K562 (cell line): ENCODE results near the gene ZNF426. TPM values are rescaled to one million over a fixed set of nuclear protein-coding genes. Genes with fewer than 3 reads are reported as not detected.

ENCODE experiments used
- CBFB ChIP-seq: sonication (generic); formaldehyde crosslinking; IDR thresholded peaks from 2 replicates; pipeline ENCODE4 v1.4.0; 2020; ENCODE audit warnings: mild to moderate bottlenecking, missing genetic modification reagents
- KHSRP ChIP-seq: fragments of 450-650 bp; IDR thresholded peaks from 2 replicates; pipeline ENCODE4 v1.6.1; 2017
- RCOR1 ChIP-seq, 2 experiments: IDR thresholded peaks; 2 replicates each; pipeline ENCODE4 v1.6.1; 2012; ENCODE audit warnings: low read depth in 2 of 2, low read length in 2 of 2, borderline replicate concordance in 1 of 2, improper control_type of control experiment in 1 of 2
- SRF ChIP-seq, 2 experiments: fragments of 250-450, 450-650 bp in 1 of 2; sonication (Bioruptor Pico) in 1 of 2; sonication (generic) in 1 of 2; formaldehyde crosslinking; IDR thresholded peaks; 2 replicates each; pipeline versions ENCODE4 v1.5.0 to v1.5.1; 2020 to 2022; ENCODE audit warnings: mild to moderate bottlenecking in 1 of 2, missing genetic modification reagents in 1 of 2
- TBL1XR1 ChIP-seq, 2 experiments: IDR thresholded peaks; 2 replicates each; pipeline ENCODE4 v1.6.1; 2012; ENCODE audit warnings: improper control_type of control experiment in 2 of 2, low read length in 2 of 2, mild to moderate bottlenecking in 1 of 2
- TSC22D4 ChIP-seq: fragments of 450-650 bp; IDR thresholded peaks from 2 replicates; pipeline ENCODE4 v1.6.1; 2016; ENCODE audit warnings: missing genetic modification characterization, missing biosample characterization, control low read depth
- ZNF444 ChIP-seq: fragments of 250-450 bp; sonication (Bioruptor Pico); IDR thresholded peaks from 2 replicates; pipeline ENCODE4 v1.4.0; 2020; ENCODE audit warnings: mild to moderate bottlenecking, moderate library complexity
- polyA plus RNA-seq, 8 experiments: library from polyadenylated mRNA; depleted of rRNA in 4 of 8; stranded (reverse) in 5 of 8; unstranded in 3 of 8; fragments of >200 nt; fragmentation: Nextera tagmentation in 2 of 8; fragmentation: Illumina TruSeq in 1 of 8; extraction: Ambion mirVana in 2 of 8; extraction: Trizol in 1 of 8; gene quantifications; 2 replicates each; pipeline versions ENCODE4 v1.2.1 to v1.2.3, GENCODE V29; 2011 to 2014; ENCODE audit warnings: inconsistent platforms in 1 of 8, missing spikeins in 1 of 8
- total RNA-seq, 7 experiments: library from RNA; depleted of rRNA in 6 of 7; stranded (reverse); fragments of >200 nt in 6 of 7; fragmentation: Illumina TruSeq in 2 of 7; extraction: Trizol in 2 of 7; gene quantifications; 2 replicates each; pipeline versions ENCODE4 v1.2.1 to v1.2.3, GENCODE V29; 2011 to 2021; ENCODE audit warnings: low replicate concordance in 1 of 7
- TF ChIP-seq, protein P1 (sequence below): fragments of 450-650 bp; formaldehyde crosslinking; IDR thresholded peaks from 2 replicates; pipeline ENCODE4 v1.4.0; 2020; ENCODE audit warnings: mild to moderate bottlenecking, mixed read lengths
- TF ChIP-seq, protein P2 (sequence below), 3 experiments: fragments of 200-800 bp in 1 of 3; fragments of 250-450 bp in 1 of 3; fragments of 450-650 bp in 1 of 3; sonication (Bioruptor Pico) in 1 of 3; sonication (Bioruptor generic) in 1 of 3; formaldehyde crosslinking in 1 of 3; IDR thresholded peaks; 2 replicates each; pipeline versions ENCODE4 v1.6.1 to v1.8.0; 2016 to 2022; ENCODE audit warnings: mild to moderate bottlenecking in 2 of 3, missing genetic modification characterization in 2 of 3, missing compliant biosample characterization in 1 of 3, moderate library complexity in 1 of 3
- TF ChIP-seq, protein P3 (sequence below): sonication (generic); formaldehyde crosslinking; IDR thresholded peaks from 2 replicates; pipeline ENCODE4 v1.8.0; 2022; ENCODE audit warnings: mild to moderate bottlenecking, missing genetic modification reagents, borderline replicate concordance
- TF ChIP-seq, protein P4 (sequence below): fragments of 450-650 bp; IDR thresholded peaks from 2 replicates; pipeline ENCODE4 v1.6.1; 2016; ENCODE audit warnings: missing biosample characterization, missing genetic modification characterization
- TF ChIP-seq, protein P5 (sequence below): fragments of 450-650 bp; IDR thresholded peaks from 2 replicates; pipeline ENCODE4 v1.7.1; 2018; ENCODE audit warnings: mild to moderate bottlenecking, low read depth; ENCODE audit not compliant: partially characterized antibody

ZNF426 gene
- total and polyA plus RNA-seq, 9 of the 15 experiments (the other 6 are each of a cell fraction or from before 2014, with no cell fraction given) = 3.2 to 14.3 (median 6.9) TPM

DNA sequence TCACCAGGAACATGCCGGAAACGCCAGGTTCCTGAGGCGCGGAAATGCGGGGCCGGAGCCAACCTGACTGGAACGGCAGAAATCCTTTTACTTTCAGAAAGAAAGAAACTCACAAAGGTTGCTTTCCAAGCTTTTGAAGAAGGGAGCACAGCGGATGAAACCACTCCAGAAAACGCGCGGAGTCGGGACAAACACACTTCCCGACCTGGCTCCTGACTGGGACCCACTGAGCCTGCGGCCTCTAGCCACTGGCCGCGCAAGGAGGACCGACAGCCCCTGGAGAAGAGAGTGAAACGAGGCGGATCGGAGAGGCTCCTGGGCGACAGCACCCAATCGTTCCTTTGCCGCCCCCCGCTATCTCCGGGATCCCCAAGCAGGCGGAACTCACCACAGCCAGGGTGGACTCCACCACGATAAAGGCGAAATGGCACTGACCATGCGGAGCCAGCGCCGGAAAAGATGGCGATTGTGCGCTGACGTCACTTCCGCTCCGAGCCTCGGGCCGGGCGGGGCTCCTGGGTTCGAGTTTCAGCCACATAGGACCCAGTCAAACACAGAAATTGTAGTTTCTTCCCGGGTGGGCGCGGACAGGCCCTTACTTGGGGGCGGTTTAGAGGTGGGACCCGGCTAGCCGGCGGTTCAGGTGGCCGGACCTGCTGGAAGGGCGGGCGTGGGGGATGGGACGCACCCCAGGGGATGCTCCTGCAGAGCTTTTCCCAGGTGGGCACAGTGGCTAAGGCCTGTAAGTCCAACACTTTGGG, 45.8 kb upstream of the ZNF426 start, which contains the start of gene ZNF121 (continued):
- TF ChIP-seq, protein P1, sequence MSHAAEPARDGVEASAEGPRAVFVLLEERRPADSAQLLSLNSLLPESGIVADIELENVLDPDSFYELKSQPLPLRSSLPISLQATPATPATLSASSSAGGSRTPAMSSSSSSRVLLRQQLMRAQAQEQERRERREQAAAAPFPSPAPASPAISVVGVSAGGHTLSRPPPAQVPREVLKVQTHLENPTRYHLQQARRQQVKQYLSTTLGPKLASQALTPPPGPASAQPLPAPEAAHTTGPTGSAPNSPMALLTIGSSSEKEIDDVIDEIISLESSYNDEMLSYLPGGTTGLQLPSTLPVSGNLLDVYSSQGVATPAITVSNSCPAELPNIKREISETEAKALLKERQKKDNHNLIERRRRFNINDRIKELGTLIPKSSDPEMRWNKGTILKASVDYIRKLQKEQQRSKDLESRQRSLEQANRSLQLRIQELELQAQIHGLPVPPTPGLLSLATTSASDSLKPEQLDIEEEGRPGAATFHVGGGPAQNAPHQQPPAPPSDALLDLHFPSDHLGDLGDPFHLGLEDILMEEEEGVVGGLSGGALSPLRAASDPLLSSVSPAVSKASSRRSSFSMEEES = no peak
- TF ChIP-seq, protein P2, sequence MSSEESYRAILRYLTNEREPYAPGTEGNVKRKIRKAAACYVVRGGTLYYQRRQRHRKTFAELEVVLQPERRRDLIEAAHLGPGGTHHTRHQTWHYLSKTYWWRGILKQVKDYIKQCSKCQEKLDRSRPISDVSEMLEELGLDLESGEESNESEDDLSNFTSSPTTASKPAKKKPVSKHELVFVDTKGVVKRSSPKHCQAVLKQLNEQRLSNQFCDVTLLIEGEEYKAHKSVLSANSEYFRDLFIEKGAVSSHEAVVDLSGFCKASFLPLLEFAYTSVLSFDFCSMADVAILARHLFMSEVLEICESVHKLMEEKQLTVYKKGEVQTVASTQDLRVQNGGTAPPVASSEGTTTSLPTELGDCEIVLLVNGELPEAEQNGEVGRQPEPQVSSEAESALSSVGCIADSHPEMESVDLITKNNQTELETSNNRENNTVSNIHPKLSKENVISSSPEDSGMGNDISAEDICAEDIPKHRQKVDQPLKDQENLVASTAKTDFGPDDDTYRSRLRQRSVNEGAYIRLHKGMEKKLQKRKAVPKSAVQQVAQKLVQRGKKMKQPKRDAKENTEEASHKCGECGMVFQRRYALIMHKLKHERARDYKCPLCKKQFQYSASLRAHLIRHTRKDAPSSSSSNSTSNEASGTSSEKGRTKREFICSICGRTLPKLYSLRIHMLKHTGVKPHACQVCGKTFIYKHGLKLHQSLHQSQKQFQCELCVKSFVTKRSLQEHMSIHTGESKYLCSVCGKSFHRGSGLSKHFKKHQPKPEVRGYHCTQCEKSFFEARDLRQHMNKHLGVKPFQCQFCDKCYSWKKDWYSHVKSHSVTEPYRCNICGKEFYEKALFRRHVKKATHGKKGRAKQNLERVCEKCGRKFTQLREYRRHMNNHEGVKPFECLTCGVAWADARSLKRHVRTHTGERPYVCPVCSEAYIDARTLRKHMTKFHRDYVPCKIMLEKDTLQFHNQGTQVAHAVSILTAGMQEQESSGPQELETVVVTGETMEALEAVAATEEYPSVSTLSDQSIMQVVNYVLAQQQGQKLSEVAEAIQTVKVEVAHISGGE (CRISPR knock-in tag; IDR thresholded peaks at IDR 0.05) = peak in 1 of 3 experiments; percentile 82; a peak in 2 of 6 replicates
- 0 out of 4 replicates have a peak, but pooled peaks of 1 of the 2 experiments have one; percentile 25 for TF ChIP-seq RCOR1 (IDR thresholded peaks at IDR 0.05; ENCODE audit: borderline replicate concordance in 1 of 2, low read depth in 2 of 2, low read length in 2 of 2)
- TF ChIP-seq ZNF444 = no peak
- TF ChIP-seq, protein P3, sequence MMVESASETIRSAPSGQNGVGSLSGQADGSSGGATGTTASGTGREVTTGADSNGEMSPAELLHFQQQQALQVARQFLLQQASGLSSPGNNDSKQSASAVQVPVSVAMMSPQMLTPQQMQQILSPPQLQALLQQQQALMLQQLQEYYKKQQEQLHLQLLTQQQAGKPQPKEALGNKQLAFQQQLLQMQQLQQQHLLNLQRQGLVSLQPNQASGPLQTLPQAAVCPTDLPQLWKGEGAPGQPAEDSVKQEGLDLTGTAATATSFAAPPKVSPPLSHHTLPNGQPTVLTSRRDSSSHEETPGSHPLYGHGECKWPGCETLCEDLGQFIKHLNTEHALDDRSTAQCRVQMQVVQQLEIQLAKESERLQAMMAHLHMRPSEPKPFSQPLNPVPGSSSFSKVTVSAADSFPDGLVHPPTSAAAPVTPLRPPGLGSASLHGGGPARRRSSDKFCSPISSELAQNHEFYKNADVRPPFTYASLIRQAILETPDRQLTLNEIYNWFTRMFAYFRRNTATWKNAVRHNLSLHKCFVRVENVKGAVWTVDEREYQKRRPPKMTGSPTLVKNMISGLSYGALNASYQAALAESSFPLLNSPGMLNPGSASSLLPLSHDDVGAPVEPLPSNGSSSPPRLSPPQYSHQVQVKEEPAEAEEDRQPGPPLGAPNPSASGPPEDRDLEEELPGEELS (CRISPR knock-in tag) = 0 out of 2 replicates have a peak, but pooled peaks have one; percentile 42
- TF ChIP-seq KHSRP = 0 out of 2 replicates have a peak, but pooled peaks have one; percentile 34
- no peak for TF ChIP-seq TSC22D4 (tag)
- TF ChIP-seq, protein P4, sequence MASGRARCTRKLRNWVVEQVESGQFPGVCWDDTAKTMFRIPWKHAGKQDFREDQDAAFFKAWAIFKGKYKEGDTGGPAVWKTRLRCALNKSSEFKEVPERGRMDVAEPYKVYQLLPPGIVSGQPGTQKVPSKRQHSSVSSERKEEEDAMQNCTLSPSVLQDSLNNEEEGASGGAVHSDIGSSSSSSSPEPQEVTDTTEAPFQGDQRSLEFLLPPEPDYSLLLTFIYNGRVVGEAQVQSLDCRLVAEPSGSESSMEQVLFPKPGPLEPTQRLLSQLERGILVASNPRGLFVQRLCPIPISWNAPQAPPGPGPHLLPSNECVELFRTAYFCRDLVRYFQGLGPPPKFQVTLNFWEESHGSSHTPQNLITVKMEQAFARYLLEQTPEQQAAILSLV (tag) = no peak
- TF ChIP-seq TBL1XR1 (IDR thresholded peaks at IDR 0.05; ENCODE audit: low read length in 2 of 2) = no peak
- 0 out of 2 replicates have a peak, but pooled peaks have one; percentile 74 for TF ChIP-seq CBFB (CRISPR knock-in tag)
- TF ChIP-seq, protein P5, sequence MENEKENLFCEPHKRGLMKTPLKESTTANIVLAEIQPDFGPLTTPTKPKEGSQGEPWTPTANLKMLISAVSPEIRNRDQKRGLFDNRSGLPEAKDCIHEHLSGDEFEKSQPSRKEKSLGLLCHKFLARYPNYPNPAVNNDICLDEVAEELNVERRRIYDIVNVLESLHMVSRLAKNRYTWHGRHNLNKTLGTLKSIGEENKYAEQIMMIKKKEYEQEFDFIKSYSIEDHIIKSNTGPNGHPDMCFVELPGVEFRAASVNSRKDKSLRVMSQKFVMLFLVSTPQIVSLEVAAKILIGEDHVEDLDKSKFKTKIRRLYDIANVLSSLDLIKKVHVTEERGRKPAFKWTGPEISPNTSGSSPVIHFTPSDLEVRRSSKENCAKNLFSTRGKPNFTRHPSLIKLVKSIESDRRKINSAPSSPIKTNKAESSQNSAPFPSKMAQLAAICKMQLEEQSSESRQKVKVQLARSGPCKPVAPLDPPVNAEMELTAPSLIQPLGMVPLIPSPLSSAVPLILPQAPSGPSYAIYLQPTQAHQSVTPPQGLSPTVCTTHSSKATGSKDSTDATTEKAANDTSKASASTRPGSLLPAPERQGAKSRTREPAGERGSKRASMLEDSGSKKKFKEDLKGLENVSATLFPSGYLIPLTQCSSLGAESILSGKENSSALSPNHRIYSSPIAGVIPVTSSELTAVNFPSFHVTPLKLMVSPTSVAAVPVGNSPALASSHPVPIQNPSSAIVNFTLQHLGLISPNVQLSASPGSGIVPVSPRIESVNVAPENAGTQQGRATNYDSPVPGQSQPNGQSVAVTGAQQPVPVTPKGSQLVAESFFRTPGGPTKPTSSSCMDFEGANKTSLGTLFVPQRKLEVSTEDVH = peak; percentile 56
- peak in 1 of 2 experiments; percentile 27; a peak in 1 of 4 replicates for TF ChIP-seq SRF (CRISPR knock-in tag; IDR thresholded peaks at IDR 0.05)
